A673 (cell line): ENCODE measurements around the gene OR2T12. TPM values are rescaled to one million over a fixed set of nuclear protein-coding genes. Genes with fewer than 3 reads are reported as not detected.

Source experiments
- BruUV-seq: library from RNA; stranded (reverse); fragments of 400-500 nt; replicated peaks from 2 replicates; lab custom pipeline; 2021; lab: Mats Ljungman, UMichigan
- CTCF ChIA-PET: fragments of 300-600 bp; sonication (Branson Sonifier 250); formaldehyde crosslinking; loops from one replicate; lab custom pipeline; 2022; ENCODE audit warnings: antibody characterized with exemption; lab: Charles Lee
- POLR2A ChIA-PET: fragments of 300-600 bp; sonication (Branson Sonifier 250); formaldehyde crosslinking; loops from one replicate; lab custom pipeline; 2022; ENCODE audit warnings: antibody characterized with exemption; ENCODE audit not compliant: low non-redundant PET; lab: Charles Lee
- DNase-seq: peaks from one replicate; pipeline ENCODE4 v3.0.0-alpha.2; 2015; ENCODE audit warnings: low spot score
- H3K27ac ChIP-seq: fragments of 200-600 bp; sonication (generic); 2 replicates; pipeline ENCODE4 v1.5.1; 2016; ENCODE audit warnings: mixed run types, low read depth, mild to moderate bottlenecking, mixed read lengths, antibody characterized with exemption, low read length; ENCODE audit not compliant: poor library complexity, severe bottlenecking
- H3K27me3 ChIP-seq: fragments of 200-600 bp; sonication (generic); replicated peaks from 2 replicates; pipeline ENCODE4 v1.6.1; 2017; ENCODE audit warnings: mixed run types, low read depth, mild to moderate bottlenecking, mixed read lengths, antibody characterized with exemption, low read length; ENCODE audit not compliant: insufficient read depth, poor library complexity
- H3K36me3 ChIP-seq: fragments of 200-600 bp; sonication (generic); 2 replicates; pipeline ENCODE4 v1.6.1; 2016; ENCODE audit warnings: mixed run types, mild to moderate bottlenecking, mixed read lengths, antibody characterized with exemption, low read length; ENCODE audit not compliant: insufficient read depth, poor library complexity, severe bottlenecking
- H3K4me1 ChIP-seq: fragments of 200-600 bp; sonication (generic); 2 replicates; pipeline ENCODE4 v1.6.1; 2017; ENCODE audit warnings: mixed run types, mild to moderate bottlenecking, mixed read lengths, antibody characterized with exemption, low read length; ENCODE audit not compliant: insufficient read depth, poor library complexity, severe bottlenecking
- H3K4me3 ChIP-seq: fragments of 200-600 bp; sonication (generic); 2 replicates; pipeline ENCODE4 v1.5.1; 2016; ENCODE audit warnings: low read depth, mixed run types, mild to moderate bottlenecking, mixed read lengths, low read length; ENCODE audit not compliant: poor library complexity, severe bottlenecking
- H3K9me3 ChIP-seq: fragments of 200-600 bp; sonication (generic); 2 replicates; pipeline ENCODE4 v1.6.1; 2016; ENCODE audit warnings: mixed run types, low read depth, mild to moderate bottlenecking, mixed read lengths, antibody characterized with exemption, low read length; ENCODE audit not compliant: poor library complexity, severe bottlenecking
- CTCF ChIP-seq: fragments of 300-800, 200-600 bp; sonication (generic); conservative IDR thresholded peaks from 2 replicates; pipeline ENCODE4 v1.5.1; 2017; ENCODE audit warnings: low read depth, mild to moderate bottlenecking, antibody characterized with exemption, low read length, moderate library complexity, mixed read lengths
- EZH2 ChIP-seq: fragments of 200-600 bp; sonication (generic); IDR thresholded peaks from 2 replicates; pipeline ENCODE4 v1.6.1; 2017; ENCODE audit warnings: borderline replicate concordance, low read depth, mild to moderate bottlenecking, mixed read lengths, antibody characterized with exemption, low read length; ENCODE audit not compliant: poor library complexity, severe bottlenecking
- intact Hi-C: fragments of 100-400 bp; cut with micrococcal nuclease; formaldehyde crosslinking; loops from one replicate; pipeline ENCODE4 v1.10.0; 2022; ENCODE audit not compliant: unreplicated experiment
- total RNA-seq: library from RNA; stranded (reverse); gene quantifications from 2 replicates; pipeline ENCODE4 v1.2.3, GENCODE V29; 2021

The OR2T12 gene
- total RNA-seq, 1 experiment from 2014 or later = not detected

- peak; percentile 84 for TF ChIP-seq CTCF
- no peak for TF ChIP-seq EZH2
- Histone ChIP-seq H3K27me3 (no peaks in the 10 kb centered on the region), H3K9me3 (no peaks in the 10 kb centered on the region), H3K27ac (no peak overlapping the region), H3K4me3 (no peak overlapping the region), H3K36me3 (no peaks in the 10 kb centered on the region), H3K4me1 (no peaks in the 10 kb centered on the region)
- POLR2A ChIA-PET = no interaction called here
- peak; percentile 61 for DNase-seq
- intact Hi-C loops = loop anchor here (10.0 kb wide), 1 partner anchor 372 kb away; no protein-coding TSS in a partner anchor
- no TSS peak for BruUV-seq
- CTCF ChIA-PET = interaction anchor here (0.6 kb wide), 1 partner anchor 369 kb away, joined by 3 read pairs; no protein-coding TSS in a partner anchor
Measured at GRCh38 chr1:248243204-248243603, 60.0 kb downstream of the OR2T12 start.

Other genes starting within 250 kb of the OR2T12 start
- gene OR2L13, start 208.2 kb downstream of the OR2T12 start, total RNA-seq = not detected in 2 replicates
- gene OR2M5, start 158.3 kb downstream of the OR2T12 start, total RNA-seq = not detected in 2 replicates
- not detected in 2 replicates for gene OR2M2, start 128.6 kb downstream of the OR2T12 start, total RNA-seq
- gene OR2M3, start 106.2 kb downstream of the OR2T12 start, total RNA-seq = 0.15 and 0.19 TPM in 2 replicates
- gene OR2M4, start 72.0 kb downstream of the OR2T12 start, total RNA-seq = 0.11 and 0.13 TPM in 2 replicates
- gene OR2T33, start 25.4 kb downstream of the OR2T12 start, total RNA-seq = not detected in 2 replicates
- gene OR2M7, start 21.1 kb upstream of the OR2T12 start, total RNA-seq = not detected in 2 replicates
- not detected in 2 replicates for gene OR14C36, start 45.4 kb upstream of the OR2T12 start, total RNA-seq
- not detected in 2 replicates for gene OR2T4, start 58.2 kb upstream of the OR2T12 start, total RNA-seq
- gene OR2T6, start 72.3 kb upstream of the OR2T12 start, total RNA-seq = not detected in 2 replicates
- gene OR2T1, start 99.6 kb upstream of the OR2T12 start, total RNA-seq = not detected in 2 replicates
- not detected in 2 replicates for gene OR2T2, start 142.2 kb upstream of the OR2T12 start, total RNA-seq
- gene OR2T3, start 169.9 kb upstream of the OR2T12 start, total RNA-seq = not detected in 2 replicates
- gene OR2T5, start 185.2 kb upstream of the OR2T12 start, total RNA-seq = not detected in 2 replicates
- not detected in 2 replicates for gene OR2G6, start 204.6 kb upstream of the OR2T12 start, total RNA-seq